IMR-90 (cell line): ENCODE results near the gene XYLB. TPM values are rescaled to one million over a fixed set of nuclear protein-coding genes. Genes with fewer than 3 reads are reported as not detected.

Source experiments
- ATAC-seq: fragments of 200-7000 bp; cut with Tn5 transposase; 2 replicates; pipeline ENCODE4 v1.9.1; 2020; ENCODE audit warnings: low read depth, mild to moderate bottlenecking, moderate library complexity
- BruUV-seq: library from RNA; stranded (reverse); fragments of 400-500 nt; replicated peaks from 2 replicates; lab custom pipeline; 2021; lab: Mats Ljungman, UMichigan
- CTCF ChIA-PET: fragments of 300-600 bp; formaldehyde crosslinking; extraction: SDS; loops from one replicate; lab custom pipeline; 2021; ENCODE audit warnings: antibody characterized with exemption; lab: Yijun Ruan, JAX
- POLR2A ChIA-PET: fragments of 300-600 bp; sonication (Branson Sonifier 250); formaldehyde crosslinking; loops from one replicate; lab custom pipeline; 2022; ENCODE audit warnings: antibody characterized with exemption; ENCODE audit not compliant: unreplicated experiment; lab: Charles Lee
- DNase-seq: peaks from one replicate; pipeline ENCODE4 v3.0.0; 2013
- H2AFZ ChIP-seq: replicated peaks from 2 replicates; pipeline ENCODE3; 2013; ENCODE audit warnings: low read length, mild to moderate bottlenecking; ENCODE audit not compliant: poor library complexity
- H2AK5ac ChIP-seq: 2 replicates; pipeline ENCODE4 v1.6.1; 2013; ENCODE audit warnings: low read depth, low read length, inconsistent platforms
- H2AK9ac ChIP-seq: replicated peaks from 2 replicates; pipeline ENCODE3; 2013; ENCODE audit warnings: mild to moderate bottlenecking, low read depth, low read length, moderate library complexity; ENCODE audit not compliant: poor library complexity
- H2BK120ac ChIP-seq: 2 replicates; pipeline ENCODE4 v1.6.1; 2013; ENCODE audit warnings: low read depth, low read length, inconsistent platforms
- H2BK15ac ChIP-seq: 3 replicates; pipeline ENCODE4 v1.6.1; 2013; ENCODE audit warnings: low read depth, low read length, inconsistent platforms
- H2BK20ac ChIP-seq: 2 replicates; pipeline ENCODE4 v1.6.1; 2013; ENCODE audit warnings: low read depth, mild to moderate bottlenecking, inconsistent platforms, low read length, moderate library complexity
- H2BK5ac ChIP-seq: 2 replicates; pipeline ENCODE4 v1.6.1; 2013; ENCODE audit warnings: mild to moderate bottlenecking, low read depth, low read length, inconsistent platforms; ENCODE audit not compliant: poor library complexity, severe bottlenecking
- H3K14ac ChIP-seq: replicated peaks from 2 replicates; pipeline ENCODE4 v1.6.1; 2013; ENCODE audit warnings: low read depth, low read length, inconsistent platforms
- H3K18ac ChIP-seq: 2 replicates; pipeline ENCODE4 v1.6.1; 2013; ENCODE audit warnings: low read depth, low read length, control low read depth
- H3K23ac ChIP-seq: 2 replicates; pipeline ENCODE4 v1.6.1; 2013; ENCODE audit warnings: low read depth, low read length, inconsistent platforms
- H3K27ac ChIP-seq: 2 replicates; pipeline ENCODE4 v1.5.1; 2013; ENCODE audit warnings: mild to moderate bottlenecking, control low read depth, low read length; ENCODE audit not compliant: insufficient read depth
- H3K27me3 ChIP-seq: 2 replicates; pipeline ENCODE4 v1.6.1; 2013; ENCODE audit warnings: low read length; ENCODE audit not compliant: control insufficient read depth, insufficient read depth
- H3K36me3 ChIP-seq: 2 replicates; pipeline ENCODE4 v1.6.1; 2013; ENCODE audit warnings: low read length, mixed read lengths; ENCODE audit not compliant: control insufficient read depth, insufficient read depth
- H3K4ac ChIP-seq: 2 replicates; pipeline ENCODE4 v1.6.1; 2013; ENCODE audit warnings: low read depth, low read length, inconsistent platforms
- H3K4me1 ChIP-seq: 2 replicates; pipeline ENCODE4 v1.6.1; 2013; ENCODE audit warnings: low read length, mixed read lengths; ENCODE audit not compliant: control insufficient read depth, insufficient read depth
- H3K4me2 ChIP-seq: 2 replicates; pipeline ENCODE4 v1.6.1; 2013; ENCODE audit warnings: low read depth, mild to moderate bottlenecking, control low read depth, low read length, moderate library complexity
- H3K4me3 ChIP-seq: 2 replicates; pipeline ENCODE4 v1.5.1; 2013; ENCODE audit warnings: low read depth, mild to moderate bottlenecking, control low read depth, low read length, moderate library complexity; ENCODE audit not compliant: insufficient read depth
- H3K56ac ChIP-seq: 2 replicates; pipeline ENCODE4 v1.6.1; 2013; ENCODE audit warnings: low read length, inconsistent platforms; ENCODE audit not compliant: insufficient read depth; ENCODE audit errors: extremely low read depth
- H3K79me1 ChIP-seq, 2 experiments: 2 replicates each; pipeline ENCODE4 v1.6.1; 2013; ENCODE audit warnings: low read length in 2 of 2, inconsistent platforms in 1 of 2, low read depth in 1 of 2
- H3K9ac ChIP-seq: 2 replicates; pipeline ENCODE4 v1.6.1; 2013; ENCODE audit warnings: low read depth, low read length, control low read depth
- H3K9me1 ChIP-seq: 2 replicates; pipeline ENCODE4 v1.6.1; 2013; ENCODE audit warnings: low read length, inconsistent platforms; ENCODE audit not compliant: insufficient read depth
- H3K9me3 ChIP-seq: 2 replicates; pipeline ENCODE4 v1.6.1; 2013; ENCODE audit warnings: low read length; ENCODE audit not compliant: control insufficient read depth, insufficient read depth
- H4K20me1 ChIP-seq: 2 replicates; pipeline ENCODE4 v1.6.1; 2013; ENCODE audit warnings: low read length, inconsistent platforms; ENCODE audit not compliant: insufficient read depth
- H4K5ac ChIP-seq: 2 replicates; pipeline ENCODE4 v1.6.1; 2013; ENCODE audit warnings: mild to moderate bottlenecking, low read depth, low read length, control low read depth
- H4K8ac ChIP-seq, 2 experiments: 2 replicates each; pipeline ENCODE4 v1.6.1; 2013; ENCODE audit warnings: low read depth in 2 of 2, low read length in 2 of 2, control low read depth in 1 of 2, inconsistent platforms in 1 of 2
- H4K91ac ChIP-seq: 2 replicates; pipeline ENCODE4 v1.6.1; 2013; ENCODE audit warnings: low read depth, low read length, inconsistent platforms; ENCODE audit not compliant: insufficient read depth
- CEBPB ChIP-seq: IDR thresholded peaks from 2 replicates; pipeline ENCODE4 v1.6.1; 2012; ENCODE audit warnings: low read depth, low read length, improper control_type of control experiment
- CHD1 ChIP-seq: IDR thresholded peaks from 2 replicates; pipeline ENCODE4 v1.6.1; 2012; ENCODE audit warnings: low read depth, low read length, improper control_type of control experiment
- FOS ChIP-seq: fragments of 150-350 bp; IDR thresholded peaks from 2 replicates; pipeline ENCODE4 v1.6.1; 2016; ENCODE audit warnings: low read depth, low read length
- MAFK ChIP-seq: IDR thresholded peaks from 2 replicates; pipeline ENCODE4 v1.6.1; 2012; ENCODE audit warnings: low read depth, low read length, improper control_type of control experiment
- MAZ ChIP-seq: IDR thresholded peaks from 2 replicates; pipeline ENCODE4 v1.6.1; 2012; ENCODE audit warnings: low read depth, mild to moderate bottlenecking, low read length, improper control_type of control experiment, moderate library complexity, borderline replicate concordance
- MXI1 ChIP-seq: IDR thresholded peaks from 2 replicates; pipeline ENCODE4 v1.6.1; 2012; ENCODE audit warnings: low read depth, mild to moderate bottlenecking, low read length, moderate library complexity, borderline replicate concordance
- WGBS, 2 experiments: methylation state at CpG; one replicate each; pipeline versions ENCODE4 v1.1.5 to v1.1.7; 2013; ENCODE audit warnings: missing lambda C conversion rate in 2 of 2; ENCODE audit not compliant: insufficient read length in 1 of 2; ENCODE audit errors: extremely low coverage in 2 of 2; 5-methylcytosine and 5-hydroxymethylcytosine counted together
- dilution Hi-C: fragments of 300-500 bp; cut with HindIII; formaldehyde crosslinking; loops from one replicate; pipeline ENCODE4 v1.14.3; 2018; ENCODE audit warnings: low sequenced_read_pairs; ENCODE audit not compliant: unreplicated experiment
- in situ Hi-C: fragments of 300-500 bp; cut with MboI; formaldehyde crosslinking; loops from 3 replicates; pipeline ENCODE4 v1.14.3; 2019; ENCODE audit warnings: low sequenced_read_pairs, inconsistent platforms, mixed read lengths
- intact Hi-C: fragments of 100-400 bp; cut with micrococcal nuclease; formaldehyde crosslinking; loops from 2 replicates; pipeline ENCODE4 v1.10.0; 2022
- polyA plus RNA-seq, 3 experiments: library from polyadenylated mRNA; depleted of rRNA; stranded (reverse); fragments of >200 nt; gene quantifications; 2 replicates each; pipeline ENCODE4 v1.2.3, GENCODE V29; 2012; ENCODE audit warnings: low replicate concordance in 1 of 3
- total RNA-seq: library from RNA; depleted of rRNA; stranded (reverse); fragments of >200 nt; gene quantifications from 2 replicates; pipeline ENCODE4 v1.2.3, GENCODE V29; 2012

The XYLB gene
- total and polyA plus RNA-seq, 2 of the 4 experiments (the other 2 are of a cell fraction) = 3.0 to 3.4 TPM

DNA sequence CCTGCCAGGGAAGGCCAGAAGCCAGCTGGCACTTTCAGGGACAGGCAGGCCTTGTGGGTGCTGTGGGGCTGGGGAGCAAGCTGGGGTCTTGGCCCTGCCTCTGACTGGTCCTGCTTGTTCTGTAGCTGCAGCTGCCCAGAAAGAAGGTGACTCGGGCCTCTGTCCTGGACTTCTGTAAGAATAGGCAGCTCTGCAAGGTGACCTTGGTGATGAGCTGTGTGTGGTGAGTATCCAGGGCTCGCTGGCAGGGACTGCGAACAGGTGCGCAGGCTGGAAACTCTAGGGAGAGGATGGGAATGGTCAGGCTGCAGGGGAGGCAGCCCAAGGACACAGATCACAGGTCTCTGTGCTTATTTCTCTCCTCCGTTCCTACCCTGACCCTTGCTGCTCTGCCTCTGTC, 33.3 kb upstream of the XYLB start:
- POLR2A ChIA-PET = no interaction called here
- BruUV-seq = no TSS peak

More for the DNA sequence above, 33.3 kb upstream of the XYLB start:
- intact Hi-C loops = no loop called here
- H3K4me1 ChIP-seq = no peaks in the 10 kb centered on the region
- ATAC-seq (no peak), DNase-seq (no peak)
- H2AK5ac ChIP-seq = no peak overlapping the region
- no peak overlapping the region for H3K56ac ChIP-seq
- no peak overlapping the region for H2BK20ac ChIP-seq
- no peak for TF ChIP-seq MAZ
- no peak for TF ChIP-seq CHD1
- TF ChIP-seq MXI1 = no peak
- TF ChIP-seq FOS = no peak
- TF ChIP-seq CEBPB = no peak
- no peak for TF ChIP-seq MAFK
- no peak overlapping the region for H3K23ac ChIP-seq
- no peaks in the 10 kb centered on the region for H4K20me1 ChIP-seq
- no peak overlapping the region for H4K91ac ChIP-seq
- in situ Hi-C loops = no loop called here
- H2AFZ ChIP-seq = no peak overlapping the region
- H3K18ac ChIP-seq = no peak overlapping the region
- no peaks in the 10 kb centered on the region for H3K9me3 ChIP-seq
- no peaks in the 10 kb centered on the region for H3K36me3 ChIP-seq
- no peak overlapping the region for H3K4me3 ChIP-seq
- dilution Hi-C loops = no loop called here
- peaks cover 31% of the 10 kb centered on the region for H3K27me3 ChIP-seq
- no peak overlapping the region for H2BK5ac ChIP-seq
- WGBS, 2 experiments = 60% methylated on average over 1 of the region's 5 CpGs; no CpG with 5 or more reads in 1 of the 2 experiments
- H3K4ac ChIP-seq = no peak overlapping the region
- no peaks in the 10 kb centered on the region for H3K79me1 ChIP-seq
- H3K4me2 ChIP-seq = no peak overlapping the region
- no peak overlapping the region for H4K8ac ChIP-seq
- H3K9me1 ChIP-seq = no peaks in the 10 kb centered on the region
- no peak overlapping the region for H2AK9ac ChIP-seq
- no peak overlapping the region for H3K27ac ChIP-seq
- CTCF ChIA-PET = no interaction called here
- no peak overlapping the region for H2BK15ac ChIP-seq
- no peak overlapping the region for H3K9ac ChIP-seq
- H3K14ac ChIP-seq = no peak overlapping the region
- H4K5ac ChIP-seq = no peak overlapping the region
- H2BK120ac ChIP-seq = no peak overlapping the region
